ENCODE results near the gene USP16. TPM values are rescaled to one million over a fixed set of nuclear protein-coding genes. Genes with fewer than 3 reads are reported as not detected.
"Not testable (repeated sequence)": the region's sequence is repeated elsewhere in the genome, so short reads cannot be mapped to it uniquely, and the experiment has no call there.

Gene USP16
- 43.6 and 45.7 TPM in 2 replicates for total RNA-seq (2014; rRNA removed; shearing (Covaris generic))

DNA sequence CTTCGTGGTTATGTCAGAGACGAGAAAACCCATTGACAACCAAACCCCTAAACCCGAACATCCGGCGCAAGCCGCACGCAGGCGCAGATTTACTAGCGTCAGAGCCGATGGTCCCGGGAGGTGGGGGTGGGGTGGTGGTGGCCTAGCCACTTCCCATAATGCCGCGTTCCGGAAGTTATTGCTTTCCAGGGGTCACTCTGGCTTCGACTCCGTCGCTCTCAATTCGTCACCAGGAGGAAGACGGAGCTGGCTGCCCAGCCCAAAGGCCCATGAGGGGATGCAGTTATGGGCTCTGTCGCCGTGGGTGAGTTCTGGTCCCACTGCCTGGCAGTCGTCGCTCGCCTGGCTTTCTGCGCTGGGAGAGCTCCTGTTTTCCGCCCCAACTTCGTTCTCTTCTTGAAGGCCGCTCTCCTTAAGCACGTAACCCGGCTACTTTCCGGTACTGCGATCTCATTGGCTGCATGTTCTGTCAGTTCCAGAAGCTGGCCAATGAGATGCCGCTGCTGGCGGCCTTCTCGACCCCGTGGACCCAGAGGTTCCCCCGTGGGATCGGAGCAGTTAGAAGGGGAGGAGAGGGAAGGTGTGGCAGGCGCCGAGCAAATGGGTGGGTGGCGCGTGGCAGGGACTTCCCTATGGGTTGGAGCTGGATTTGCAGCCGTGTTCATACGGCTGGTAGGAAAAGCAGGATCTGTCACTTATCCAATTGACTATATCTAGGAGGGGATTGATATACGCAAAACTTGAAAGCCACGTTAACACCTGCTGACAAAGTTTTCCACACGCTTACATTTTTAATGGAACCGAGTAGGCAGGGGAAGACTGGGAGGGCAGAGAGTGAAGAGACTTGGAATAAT is at the start of gene USP16:
TSS of gene USP16 (plus strand) at position 195 of the 854 bp plus-strand sequence. CDS start 3,246 bp downstream, outside the sequence.
- DNase-seq (ENCODE audit: low spot score) = peak; percentile 96

DNA sequence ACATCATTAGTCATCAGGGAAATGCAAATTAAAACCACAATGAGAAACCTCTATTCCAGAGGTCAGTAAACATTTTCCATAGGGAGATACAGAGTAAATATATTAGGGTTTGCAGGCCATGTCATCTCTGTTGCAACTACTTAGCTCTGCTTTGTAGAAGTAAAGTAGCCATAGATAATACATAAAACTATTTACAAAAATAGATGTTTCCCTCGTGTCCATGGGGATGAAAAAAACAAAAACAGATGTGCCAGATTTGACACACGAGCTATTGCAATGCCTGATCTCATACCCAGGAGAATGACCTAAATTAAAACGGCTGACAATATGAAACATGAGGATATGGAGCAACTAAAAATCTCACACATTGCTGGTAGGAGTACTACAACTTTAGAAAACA is 49.1 kb upstream of the USP16 start:
- DNase-seq (ENCODE audit: low spot score) = no peak

- no peak for DNase-seq (ENCODE audit: low spot score)
Observed at GRCh38 chr21:28979092-28979491, 45.4 kb upstream of the USP16 start.

GRCh38 chr21:28982637-28983036 is 41.8 kb upstream of the USP16 start:
- DNase-seq (ENCODE audit: low spot score) = no peak

- no peak for DNase-seq (ENCODE audit: low spot score)
Observed at GRCh38 chr21:28986677-28987076, 37.8 kb upstream of the USP16 start.

DNA sequence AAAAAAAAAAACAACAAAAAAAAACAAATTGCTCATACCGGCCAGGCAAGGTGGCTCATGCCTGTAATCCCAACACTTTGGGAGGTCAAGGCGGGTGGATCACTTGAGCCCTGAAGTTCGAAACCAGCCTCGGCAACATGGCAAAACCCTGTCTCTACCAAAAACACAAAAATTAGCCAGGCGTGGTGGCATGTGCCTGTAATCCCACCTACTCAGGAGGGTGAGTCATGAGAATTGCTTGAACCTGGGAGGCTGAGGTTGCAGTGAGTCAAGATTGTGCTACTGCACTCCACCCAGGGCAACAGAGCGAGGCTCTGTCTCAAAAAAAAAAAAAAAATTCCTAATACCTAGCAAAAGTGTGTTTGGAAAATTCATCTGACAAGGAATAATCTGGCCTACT is 36.3 kb upstream of the USP16 start:
- peak; percentile 22 for DNase-seq (ENCODE audit: low spot score)

GRCh38 chr21:28991861-28992525 is 32.5 kb upstream of the USP16 start:
- no peak for DNase-seq (ENCODE audit: low spot score)

- peak; percentile 99 for DNase-seq (ENCODE audit: low spot score)
Observed at GRCh38 chr21:28992526-28993292, 31.8 kb upstream of the USP16 start, which contains the start of gene LTN1. TSS of gene LTN1 (minus strand) at chr21:28992877. CDS start at chr21:28992805, 72 bp downstream.

DNA sequence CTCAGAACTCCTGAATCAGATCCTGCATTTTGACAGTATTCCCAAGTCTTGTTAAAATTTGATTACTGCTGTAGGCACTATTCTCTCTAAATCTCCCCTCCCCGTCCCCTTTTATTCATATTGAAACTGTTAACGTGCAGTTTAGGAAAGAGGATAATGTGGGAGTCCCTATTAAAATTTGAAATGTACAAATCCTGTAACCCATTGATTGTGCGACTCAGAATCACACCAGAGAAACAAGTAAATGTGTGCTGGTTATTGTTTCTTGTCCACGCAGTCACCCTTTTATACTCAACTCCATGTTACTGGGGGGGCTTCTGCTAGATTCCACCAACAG is 31.2 kb upstream of the USP16 start:
- DNase-seq (ENCODE audit: low spot score) = no peak

GRCh38 chr21:29002442-29003144 is 21.9 kb upstream of the USP16 start:
- DNase-seq (ENCODE audit: low spot score) = peak; percentile 71

GRCh38 chr21:29005696-29006095 is 18.8 kb upstream of the USP16 start:
- DNase-seq (ENCODE audit: low spot score) = no peak

GRCh38 chr21:29007135-29007534 is 17.3 kb upstream of the USP16 start:
- no peak for DNase-seq (ENCODE audit: low spot score)

DNA sequence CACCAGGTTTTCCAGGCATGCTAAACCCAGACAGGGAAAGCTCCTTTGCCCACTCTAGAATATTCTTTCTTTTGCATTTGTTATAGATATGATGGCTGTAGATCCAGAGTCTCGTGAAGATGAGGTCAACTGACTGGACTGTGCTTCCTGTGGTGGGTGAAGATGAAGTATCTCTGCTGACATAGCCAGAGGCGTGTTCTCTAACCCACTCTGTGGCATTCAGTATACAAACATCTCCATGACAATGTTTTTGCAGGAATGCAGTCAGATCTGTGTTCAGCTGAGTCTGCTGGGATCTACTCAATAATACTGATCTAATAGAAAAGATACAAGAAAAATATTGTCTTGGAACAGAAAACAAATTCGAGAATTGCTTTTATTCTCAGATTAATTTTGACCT is 16.7 kb upstream of the USP16 start:
- DNase-seq (ENCODE audit: low spot score) = no peak

GRCh38 chr21:29008367-29008766 is 16.1 kb upstream of the USP16 start:
- no peak for DNase-seq (ENCODE audit: low spot score)

GRCh38 chr21:29011236-29011635 is 13.2 kb upstream of the USP16 start:
- not testable (repeated sequence) for DNase-seq (ENCODE audit: low spot score)

- DNase-seq (ENCODE audit: low spot score) = no peak
Observed at GRCh38 chr21:29017639-29018237, 6.7 kb upstream of the USP16 start.

DNA sequence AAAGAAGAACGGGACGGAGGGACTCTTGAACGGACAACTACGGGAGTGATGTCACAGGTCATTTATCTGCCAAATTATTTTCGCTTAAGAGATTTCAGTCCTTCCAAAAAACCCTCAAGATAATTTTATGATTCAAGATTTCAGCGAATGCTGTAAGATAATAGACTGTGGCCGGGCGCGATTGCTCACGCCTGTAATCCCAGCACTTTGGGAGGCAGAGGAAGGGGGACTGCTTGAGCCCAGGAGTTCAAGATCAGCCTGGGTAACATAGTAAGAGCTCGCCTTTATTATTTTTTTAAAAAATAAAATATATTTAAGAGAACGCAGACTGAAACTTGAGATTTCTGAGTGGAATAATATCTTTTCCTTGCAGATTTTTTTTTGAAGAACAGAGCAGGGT is 5.9 kb upstream of the USP16 start:
- DNase-seq (ENCODE audit: low spot score) = no peak

DNA sequence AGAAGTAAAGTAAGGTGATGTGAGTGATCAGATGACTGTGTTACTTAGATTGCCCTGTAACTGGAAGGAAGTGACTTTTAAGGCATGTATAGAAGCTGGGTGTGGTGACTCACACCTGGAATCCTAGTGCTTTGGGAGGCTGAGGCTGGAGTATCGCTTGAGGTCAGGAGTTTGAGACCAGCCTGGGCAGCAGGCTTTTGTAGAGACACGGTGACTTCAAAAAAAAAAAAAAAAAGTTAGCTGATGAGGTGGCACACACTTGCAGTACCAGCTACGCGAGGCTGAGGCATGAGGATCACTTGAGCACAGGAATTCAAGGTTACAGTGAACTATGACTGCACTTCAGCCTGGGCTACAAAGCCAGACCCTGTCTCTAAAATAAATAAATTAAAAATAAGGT is 2.3 kb upstream of the USP16 start:
- DNase-seq (ENCODE audit: low spot score) = no peak

GRCh38 chr21:29025328-29025713 is 853 bp downstream of the USP16 start:
- DNase-seq (ENCODE audit: low spot score) = no peak

DNA sequence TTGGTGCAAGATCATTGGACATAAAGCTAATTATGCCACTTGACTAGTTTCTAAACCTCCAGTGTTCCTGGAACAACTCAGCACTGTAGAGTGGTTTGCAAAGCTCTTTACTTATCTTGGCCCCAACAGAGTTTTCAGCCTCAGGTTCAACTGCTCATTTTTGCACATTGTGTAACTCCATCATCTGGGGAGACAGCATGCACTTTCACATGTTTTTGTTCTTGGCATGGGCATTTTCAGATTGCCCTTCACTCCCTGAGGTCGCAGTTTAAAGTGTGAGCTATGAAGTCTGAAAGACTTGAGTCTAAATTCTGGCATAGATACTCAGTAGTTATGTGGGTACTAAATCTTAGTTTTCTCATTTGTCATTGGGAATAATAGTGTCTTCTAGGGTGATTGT is 5.1 kb downstream of the USP16 start:
- no peak for DNase-seq (ENCODE audit: low spot score)

DNA sequence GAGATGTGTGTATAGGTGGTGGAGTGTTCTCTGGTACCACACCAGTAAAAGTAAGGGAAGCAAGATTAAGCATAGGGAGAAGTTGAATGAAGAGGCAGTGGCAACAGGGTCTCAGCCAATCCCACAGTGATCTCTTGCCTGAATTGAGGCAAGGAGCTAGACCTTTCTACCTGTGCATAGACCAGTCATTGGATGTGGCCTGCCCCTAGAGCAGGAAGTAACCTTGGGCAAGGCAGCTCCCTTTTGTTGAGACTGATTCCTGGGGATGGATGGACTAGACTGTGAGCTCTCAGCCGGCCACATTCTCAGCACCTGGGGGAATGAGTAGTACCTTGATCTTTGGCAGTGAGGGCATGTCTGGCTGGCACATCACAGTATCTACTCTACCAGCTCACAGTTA is 6.4 kb downstream of the USP16 start:
- DNase-seq (ENCODE audit: low spot score) = no peak

Data from H4 (cell line).